ENCODE data around the gene TRIM8. TPM values are rescaled to one million over a fixed set of nuclear protein-coding genes. Genes with fewer than 3 reads are reported as not detected.
A peak's percentile ranks its signal among the peaks of the same experiment; 100 is the strongest.

The TRIM8 gene
- total RNA-seq, 1 donor from 2014 or later: 31.4 TPM

- H3K9me3 ChIP-seq (ENCODE audit: low read depth): no peaks in the 10 kb centered on the region
- peaks cover 19% of the 10 kb centered on the region for H4K20me1 ChIP-seq (ENCODE audit: low read depth)
- H3K27ac Mint-ChIP-seq: peak overlapping the region; percentile 82
- peak overlapping the region; percentile 14 for H3K27ac ChIP-seq
- peaks cover 8% of the 10 kb centered on the region for H3K27me3 Mint-ChIP-seq (ENCODE audit: insufficient read depth, low read depth)
- H3K4me1 ChIP-seq: peaks cover 10% of the 10 kb centered on the region
- no peaks in the 10 kb centered on the region for H3K36me3 Mint-ChIP-seq
- no peaks in the 10 kb centered on the region for H3K27me3 ChIP-seq
- H3K36me3 ChIP-seq: no peaks in the 10 kb centered on the region
- H3F3A ChIP-seq (ENCODE audit: low read depth): peaks cover 68% of the 10 kb centered on the region
- TF ChIP-seq EZH2phosphoT487 (IDR thresholded peaks at IDR 0.05) (no peak), CTCF (IDR thresholded peaks at IDR 0.05) (no peak), EZH2 (IDR thresholded peaks at IDR 0.05) (no peak)
- H3K4me3 ChIP-seq: peak overlapping the region; percentile 94
- H3K4me2 ChIP-seq: peak overlapping the region; percentile 94
- peak overlapping the region; percentile 7 for H2AFZ ChIP-seq (replicated peaks)
- peak overlapping the region; percentile 92 for H3K4me3 Mint-ChIP-seq
- no peaks in the 10 kb centered on the region for H3K9me3 Mint-ChIP-seq
- peaks cover 31% of the 10 kb centered on the region for H3K79me2 ChIP-seq (ENCODE audit: low read depth)
- DNase-seq (ENCODE audit: low spot score): no peak
- H3K4me1 Mint-ChIP-seq: peaks cover 18% of the 10 kb centered on the region
- no peak overlapping the region for H3K9ac ChIP-seq
Observed at GRCh38 chr10:102641402-102641801, 2.9 kb upstream of the TRIM8 start.

GRCh38 chr10:102641880-102642735, 2.2 kb upstream of the TRIM8 start:
- Histone ChIP-seq H2AFZ (replicated peaks) (peak overlapping the region; percentile 7), H3K4me1 (peaks cover 17% of the 10 kb centered on the region), H3K9ac (peak overlapping the region; percentile 71), H3K27me3 (no peaks in the 10 kb centered on the region), H4K20me1 (ENCODE audit: low read depth) (peaks cover 26% of the 10 kb centered on the region), H3K4me2 (peak overlapping the region; percentile 94), H3K36me3 (no peaks in the 10 kb centered on the region), H3K9me3 (ENCODE audit: low read depth) (no peaks in the 10 kb centered on the region), H3K27ac (peak overlapping the region; percentile 94), H3F3A (ENCODE audit: low read depth) (peaks cover 68% of the 10 kb centered on the region), H3K79me2 (ENCODE audit: low read depth) (peaks cover 38% of the 10 kb centered on the region), H3K4me3 (peak overlapping the region; percentile 94)
- peaks cover 25% of the 10 kb centered on the region for H3K4me1 Mint-ChIP-seq
- DNase-seq (ENCODE audit: low spot score): peak; percentile 98
- H3K36me3 Mint-ChIP-seq: peaks cover 2% of the 10 kb centered on the region
- peak overlapping the region; percentile 92 for H3K4me3 Mint-ChIP-seq
- peaks cover 13% of the 10 kb centered on the region for H3K27me3 Mint-ChIP-seq (ENCODE audit: insufficient read depth, low read depth)
- H3K9me3 Mint-ChIP-seq: no peaks in the 10 kb centered on the region
- peak overlapping the region; percentile 82 for H3K27ac Mint-ChIP-seq
- TF ChIP-seq EZH2 (IDR thresholded peaks at IDR 0.05) (peak; percentile 6), CTCF (IDR thresholded peaks at IDR 0.05) (no peak)

- peaks cover 2% of the 10 kb centered on the region for H3K36me3 Mint-ChIP-seq
- Histone ChIP-seq H3K36me3 (no peaks in the 10 kb centered on the region), H3K27me3 (no peaks in the 10 kb centered on the region), H3K79me2 (ENCODE audit: low read depth) (peaks cover 45% of the 10 kb centered on the region), H3K4me2 (peak overlapping the region; percentile 94), H4K20me1 (ENCODE audit: low read depth) (peaks cover 34% of the 10 kb centered on the region), H2AFZ (replicated peaks) (no peak overlapping the region), H3K4me3 (peak overlapping the region; percentile 94), H3K9ac (peak overlapping the region; percentile 71), H3K27ac (peak overlapping the region; percentile 94), H3F3A (ENCODE audit: low read depth) (peaks cover 72% of the 10 kb centered on the region), H3K4me1 (peaks cover 25% of the 10 kb centered on the region), H3K9me3 (ENCODE audit: low read depth) (no peaks in the 10 kb centered on the region)
- H3K4me1 Mint-ChIP-seq: peaks cover 32% of the 10 kb centered on the region
- H3K4me3 Mint-ChIP-seq: peak overlapping the region; percentile 95
- H3K9me3 Mint-ChIP-seq: no peaks in the 10 kb centered on the region
- DNase-seq (ENCODE audit: low spot score): peak; percentile 76
- peaks cover 15% of the 10 kb centered on the region for H3K27me3 Mint-ChIP-seq (ENCODE audit: insufficient read depth, low read depth)
- peak overlapping the region; percentile 87 for H3K27ac Mint-ChIP-seq
- no peak for TF ChIP-seq EZH2 (IDR thresholded peaks at IDR 0.05)
- TF ChIP-seq CTCF (IDR thresholded peaks at IDR 0.05): no peak
- no peak for TF ChIP-seq EZH2phosphoT487 (IDR thresholded peaks at IDR 0.05)
Observed at GRCh38 chr10:102642736-102643335, 1.4 kb upstream of the TRIM8 start.

Data from neural progenitor cell (in vitro differentiated cells).